ENCODE data around the gene ETFA.

DNA sequence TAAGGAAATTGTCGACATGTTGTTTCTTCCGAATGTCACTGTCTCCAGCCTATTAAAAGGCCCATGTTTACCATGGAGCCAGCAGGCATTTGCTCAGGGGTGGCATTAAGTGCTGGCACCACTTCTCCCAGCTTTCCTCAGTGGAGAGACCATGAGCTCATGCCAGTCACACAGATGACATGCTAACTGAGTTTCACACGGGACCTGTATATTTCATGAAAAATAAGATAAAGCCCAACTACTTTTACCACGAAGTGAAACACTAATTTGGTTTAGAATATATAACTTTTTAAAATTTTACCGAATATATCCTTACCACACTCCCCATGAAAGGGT is 93.4 kb downstream of the ETFA start:
- TF ChIP-seq, protein P1, sequence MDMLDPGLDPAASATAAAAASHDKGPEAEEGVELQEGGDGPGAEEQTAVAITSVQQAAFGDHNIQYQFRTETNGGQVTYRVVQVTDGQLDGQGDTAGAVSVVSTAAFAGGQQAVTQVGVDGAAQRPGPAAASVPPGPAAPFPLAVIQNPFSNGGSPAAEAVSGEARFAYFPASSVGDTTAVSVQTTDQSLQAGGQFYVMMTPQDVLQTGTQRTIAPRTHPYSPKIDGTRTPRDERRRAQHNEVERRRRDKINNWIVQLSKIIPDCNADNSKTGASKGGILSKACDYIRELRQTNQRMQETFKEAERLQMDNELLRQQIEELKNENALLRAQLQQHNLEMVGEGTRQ (CRISPR knock-in tag; IDR thresholded peaks at IDR 0.05): no peak
- TF ChIP-seq, protein P2, sequence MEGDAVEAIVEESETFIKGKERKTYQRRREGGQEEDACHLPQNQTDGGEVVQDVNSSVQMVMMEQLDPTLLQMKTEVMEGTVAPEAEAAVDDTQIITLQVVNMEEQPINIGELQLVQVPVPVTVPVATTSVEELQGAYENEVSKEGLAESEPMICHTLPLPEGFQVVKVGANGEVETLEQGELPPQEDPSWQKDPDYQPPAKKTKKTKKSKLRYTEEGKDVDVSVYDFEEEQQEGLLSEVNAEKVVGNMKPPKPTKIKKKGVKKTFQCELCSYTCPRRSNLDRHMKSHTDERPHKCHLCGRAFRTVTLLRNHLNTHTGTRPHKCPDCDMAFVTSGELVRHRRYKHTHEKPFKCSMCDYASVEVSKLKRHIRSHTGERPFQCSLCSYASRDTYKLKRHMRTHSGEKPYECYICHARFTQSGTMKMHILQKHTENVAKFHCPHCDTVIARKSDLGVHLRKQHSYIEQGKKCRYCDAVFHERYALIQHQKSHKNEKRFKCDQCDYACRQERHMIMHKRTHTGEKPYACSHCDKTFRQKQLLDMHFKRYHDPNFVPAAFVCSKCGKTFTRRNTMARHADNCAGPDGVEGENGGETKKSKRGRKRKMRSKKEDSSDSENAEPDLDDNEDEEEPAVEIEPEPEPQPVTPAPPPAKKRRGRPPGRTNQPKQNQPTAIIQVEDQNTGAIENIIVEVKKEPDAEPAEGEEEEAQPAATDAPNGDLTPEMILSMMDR (IDR thresholded peaks at IDR 0.05): no peak
- TF ChIP-seq, protein P3, sequence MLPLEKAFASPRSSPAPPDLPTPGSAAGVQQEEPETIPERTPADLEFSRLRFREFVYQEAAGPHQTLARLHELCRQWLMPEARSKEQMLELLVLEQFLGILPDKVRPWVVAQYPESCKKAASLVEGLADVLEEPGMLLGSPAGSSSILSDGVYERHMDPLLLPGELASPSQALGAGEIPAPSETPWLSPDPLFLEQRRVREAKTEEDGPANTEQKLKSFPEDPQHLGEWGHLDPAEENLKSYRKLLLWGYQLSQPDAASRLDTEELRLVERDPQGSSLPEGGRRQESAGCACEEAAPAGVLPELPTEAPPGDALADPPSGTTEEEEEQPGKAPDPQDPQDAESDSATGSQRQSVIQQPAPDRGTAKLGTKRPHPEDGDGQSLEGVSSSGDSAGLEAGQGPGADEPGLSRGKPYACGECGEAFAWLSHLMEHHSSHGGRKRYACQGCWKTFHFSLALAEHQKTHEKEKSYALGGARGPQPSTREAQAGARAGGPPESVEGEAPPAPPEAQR (CRISPR knock-in tag; IDR thresholded peaks at IDR 0.05): no peak
- TF ChIP-seq, protein P4, sequence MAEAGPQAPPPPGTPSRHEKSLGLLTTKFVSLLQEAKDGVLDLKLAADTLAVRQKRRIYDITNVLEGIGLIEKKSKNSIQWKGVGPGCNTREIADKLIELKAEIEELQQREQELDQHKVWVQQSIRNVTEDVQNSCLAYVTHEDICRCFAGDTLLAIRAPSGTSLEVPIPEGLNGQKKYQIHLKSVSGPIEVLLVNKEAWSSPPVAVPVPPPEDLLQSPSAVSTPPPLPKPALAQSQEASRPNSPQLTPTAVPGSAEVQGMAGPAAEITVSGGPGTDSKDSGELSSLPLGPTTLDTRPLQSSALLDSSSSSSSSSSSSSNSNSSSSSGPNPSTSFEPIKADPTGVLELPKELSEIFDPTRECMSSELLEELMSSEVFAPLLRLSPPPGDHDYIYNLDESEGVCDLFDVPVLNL (CRISPR knock-in tag; IDR thresholded peaks at IDR 0.05; ENCODE audit: borderline replicate concordance, low read depth): no peak
